ENCODE results near the gene C17orf113. TPM values are rescaled to one million over a fixed set of nuclear protein-coding genes. Genes with fewer than 3 reads are reported as not detected.

The C17orf113 gene
- total and polyA plus RNA-seq, 2 of the 13 experiments (the other 11 are each of a cell fraction or from before 2014, with no cell fraction given) = 0.87 to 1.1 TPM

DNA sequence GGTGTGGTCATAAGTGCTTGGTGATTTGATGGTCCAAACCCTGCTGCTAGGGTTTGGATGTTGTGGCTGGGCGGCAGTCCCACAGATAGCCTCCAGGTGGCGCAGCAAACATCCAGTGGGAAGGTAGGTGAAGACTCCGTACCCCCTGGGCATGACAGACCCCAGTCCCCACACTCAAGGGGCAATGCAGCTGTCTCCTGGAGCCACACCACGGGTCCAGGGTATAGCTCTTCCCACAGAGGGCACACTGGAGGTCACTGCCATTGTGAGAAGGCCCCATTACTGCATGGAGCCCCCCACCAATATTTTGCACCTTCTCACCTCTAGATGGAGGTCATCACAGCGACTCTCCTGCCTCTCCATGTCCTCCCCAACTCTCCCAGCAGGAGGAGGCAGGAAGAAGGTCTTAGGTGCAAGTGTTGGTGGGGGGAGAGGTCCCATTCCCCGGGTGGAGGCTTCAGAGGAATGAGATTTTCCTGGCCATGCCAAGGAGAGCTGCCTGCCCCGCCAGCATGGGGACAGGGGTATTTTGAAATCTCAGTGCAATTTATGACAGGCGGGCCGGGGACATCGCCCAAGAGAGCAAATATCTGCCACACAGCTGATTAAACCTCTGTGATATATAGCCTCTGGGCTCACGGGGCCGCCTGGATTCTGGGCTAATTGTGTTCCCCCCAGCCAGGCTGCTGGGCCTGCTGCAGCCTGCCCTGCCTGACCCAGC, 17.1 kb upstream of the C17orf113 start (continued):
- TF ChIP-seq, protein P1, sequence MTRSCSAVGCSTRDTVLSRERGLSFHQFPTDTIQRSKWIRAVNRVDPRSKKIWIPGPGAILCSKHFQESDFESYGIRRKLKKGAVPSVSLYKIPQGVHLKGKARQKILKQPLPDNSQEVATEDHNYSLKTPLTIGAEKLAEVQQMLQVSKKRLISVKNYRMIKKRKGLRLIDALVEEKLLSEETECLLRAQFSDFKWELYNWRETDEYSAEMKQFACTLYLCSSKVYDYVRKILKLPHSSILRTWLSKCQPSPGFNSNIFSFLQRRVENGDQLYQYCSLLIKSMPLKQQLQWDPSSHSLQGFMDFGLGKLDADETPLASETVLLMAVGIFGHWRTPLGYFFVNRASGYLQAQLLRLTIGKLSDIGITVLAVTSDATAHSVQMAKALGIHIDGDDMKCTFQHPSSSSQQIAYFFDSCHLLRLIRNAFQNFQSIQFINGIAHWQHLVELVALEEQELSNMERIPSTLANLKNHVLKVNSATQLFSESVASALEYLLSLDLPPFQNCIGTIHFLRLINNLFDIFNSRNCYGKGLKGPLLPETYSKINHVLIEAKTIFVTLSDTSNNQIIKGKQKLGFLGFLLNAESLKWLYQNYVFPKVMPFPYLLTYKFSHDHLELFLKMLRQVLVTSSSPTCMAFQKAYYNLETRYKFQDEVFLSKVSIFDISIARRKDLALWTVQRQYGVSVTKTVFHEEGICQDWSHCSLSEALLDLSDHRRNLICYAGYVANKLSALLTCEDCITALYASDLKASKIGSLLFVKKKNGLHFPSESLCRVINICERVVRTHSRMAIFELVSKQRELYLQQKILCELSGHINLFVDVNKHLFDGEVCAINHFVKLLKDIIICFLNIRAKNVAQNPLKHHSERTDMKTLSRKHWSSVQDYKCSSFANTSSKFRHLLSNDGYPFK (CRISPR knock-in tag; IDR thresholded peaks at IDR 0.05; ENCODE audit: borderline replicate concordance) = peak; percentile 62; the same call in 1 of the 2 replicates
- TF ChIP-seq ZNF460 (CRISPR knock-in tag; IDR thresholded peaks at IDR 0.05; ENCODE audit: borderline replicate concordance) (no peak), SMARCE1 (IDR thresholded peaks at IDR 0.05; ENCODE audit: borderline replicate concordance) (no peak), ZNF607 (CRISPR knock-in tag; IDR thresholded peaks at IDR 0.05; ENCODE audit: borderline replicate concordance) (no peak), CCAR2 (optimal IDR thresholded peaks at IDR 0.05; ENCODE audit: low read depth, low read length) (no peak), AGO1 (IDR thresholded peaks at IDR 0.05; ENCODE audit: low read depth, low read length, poor library complexity, severe bottlenecking) (no peak), ZNF367 (CRISPR knock-in tag; IDR thresholded peaks at IDR 0.05; ENCODE audit: borderline replicate concordance) (no peak), ZNF816 (CRISPR knock-in tag; IDR thresholded peaks at IDR 0.05; ENCODE audit: borderline replicate concordance) (no peak), MTA3 (CRISPR knock-in tag; IDR thresholded peaks at IDR 0.05) (no peak), ZNF776 (CRISPR knock-in tag; IDR thresholded peaks at IDR 0.05) (no peak), ZNF737 (CRISPR knock-in tag; IDR thresholded peaks at IDR 0.05; ENCODE audit: borderline replicate concordance) (no peak), YY1 (IDR thresholded peaks at IDR 0.05; ENCODE audit: insufficient read depth, insufficient replicate concordance, low read depth, low read length) (peak; percentile 47), KLF15 (CRISPR knock-in tag; IDR thresholded peaks at IDR 0.05; ENCODE audit: borderline replicate concordance) (no peak)
- TF ChIP-seq, protein P2, sequence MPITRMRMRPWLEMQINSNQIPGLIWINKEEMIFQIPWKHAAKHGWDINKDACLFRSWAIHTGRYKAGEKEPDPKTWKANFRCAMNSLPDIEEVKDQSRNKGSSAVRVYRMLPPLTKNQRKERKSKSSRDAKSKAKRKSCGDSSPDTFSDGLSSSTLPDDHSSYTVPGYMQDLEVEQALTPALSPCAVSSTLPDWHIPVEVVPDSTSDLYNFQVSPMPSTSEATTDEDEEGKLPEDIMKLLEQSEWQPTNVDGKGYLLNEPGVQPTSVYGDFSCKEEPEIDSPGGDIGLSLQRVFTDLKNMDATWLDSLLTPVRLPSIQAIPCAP (CRISPR knock-in tag; IDR thresholded peaks at IDR 0.05; ENCODE audit: low read depth) = no peak
- TF ChIP-seq, protein P3, sequence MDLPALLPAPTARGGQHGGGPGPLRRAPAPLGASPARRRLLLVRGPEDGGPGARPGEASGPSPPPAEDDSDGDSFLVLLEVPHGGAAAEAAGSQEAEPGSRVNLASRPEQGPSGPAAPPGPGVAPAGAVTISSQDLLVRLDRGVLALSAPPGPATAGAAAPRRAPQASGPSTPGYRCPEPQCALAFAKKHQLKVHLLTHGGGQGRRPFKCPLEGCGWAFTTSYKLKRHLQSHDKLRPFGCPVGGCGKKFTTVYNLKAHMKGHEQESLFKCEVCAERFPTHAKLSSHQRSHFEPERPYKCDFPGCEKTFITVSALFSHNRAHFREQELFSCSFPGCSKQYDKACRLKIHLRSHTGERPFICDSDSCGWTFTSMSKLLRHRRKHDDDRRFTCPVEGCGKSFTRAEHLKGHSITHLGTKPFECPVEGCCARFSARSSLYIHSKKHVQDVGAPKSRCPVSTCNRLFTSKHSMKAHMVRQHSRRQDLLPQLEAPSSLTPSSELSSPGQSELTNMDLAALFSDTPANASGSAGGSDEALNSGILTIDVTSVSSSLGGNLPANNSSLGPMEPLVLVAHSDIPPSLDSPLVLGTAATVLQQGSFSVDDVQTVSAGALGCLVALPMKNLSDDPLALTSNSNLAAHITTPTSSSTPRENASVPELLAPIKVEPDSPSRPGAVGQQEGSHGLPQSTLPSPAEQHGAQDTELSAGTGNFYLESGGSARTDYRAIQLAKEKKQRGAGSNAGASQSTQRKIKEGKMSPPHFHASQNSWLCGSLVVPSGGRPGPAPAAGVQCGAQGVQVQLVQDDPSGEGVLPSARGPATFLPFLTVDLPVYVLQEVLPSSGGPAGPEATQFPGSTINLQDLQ (CRISPR knock-in tag; IDR thresholded peaks at IDR 0.05) = no peak
- TF ChIP-seq, protein P4, sequence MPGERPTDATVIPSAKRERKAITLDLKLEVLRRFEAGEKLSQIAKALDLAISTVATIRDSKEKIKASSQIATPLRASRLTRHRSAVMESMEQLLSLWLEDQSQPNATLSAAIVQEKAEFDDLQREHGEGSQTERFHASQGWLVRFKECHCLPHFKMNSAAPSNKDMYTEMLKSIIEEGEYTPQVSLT (CRISPR knock-in tag; IDR thresholded peaks at IDR 0.05; ENCODE audit: borderline replicate concordance, low read depth) = no peak
- TF ChIP-seq, protein P5, sequence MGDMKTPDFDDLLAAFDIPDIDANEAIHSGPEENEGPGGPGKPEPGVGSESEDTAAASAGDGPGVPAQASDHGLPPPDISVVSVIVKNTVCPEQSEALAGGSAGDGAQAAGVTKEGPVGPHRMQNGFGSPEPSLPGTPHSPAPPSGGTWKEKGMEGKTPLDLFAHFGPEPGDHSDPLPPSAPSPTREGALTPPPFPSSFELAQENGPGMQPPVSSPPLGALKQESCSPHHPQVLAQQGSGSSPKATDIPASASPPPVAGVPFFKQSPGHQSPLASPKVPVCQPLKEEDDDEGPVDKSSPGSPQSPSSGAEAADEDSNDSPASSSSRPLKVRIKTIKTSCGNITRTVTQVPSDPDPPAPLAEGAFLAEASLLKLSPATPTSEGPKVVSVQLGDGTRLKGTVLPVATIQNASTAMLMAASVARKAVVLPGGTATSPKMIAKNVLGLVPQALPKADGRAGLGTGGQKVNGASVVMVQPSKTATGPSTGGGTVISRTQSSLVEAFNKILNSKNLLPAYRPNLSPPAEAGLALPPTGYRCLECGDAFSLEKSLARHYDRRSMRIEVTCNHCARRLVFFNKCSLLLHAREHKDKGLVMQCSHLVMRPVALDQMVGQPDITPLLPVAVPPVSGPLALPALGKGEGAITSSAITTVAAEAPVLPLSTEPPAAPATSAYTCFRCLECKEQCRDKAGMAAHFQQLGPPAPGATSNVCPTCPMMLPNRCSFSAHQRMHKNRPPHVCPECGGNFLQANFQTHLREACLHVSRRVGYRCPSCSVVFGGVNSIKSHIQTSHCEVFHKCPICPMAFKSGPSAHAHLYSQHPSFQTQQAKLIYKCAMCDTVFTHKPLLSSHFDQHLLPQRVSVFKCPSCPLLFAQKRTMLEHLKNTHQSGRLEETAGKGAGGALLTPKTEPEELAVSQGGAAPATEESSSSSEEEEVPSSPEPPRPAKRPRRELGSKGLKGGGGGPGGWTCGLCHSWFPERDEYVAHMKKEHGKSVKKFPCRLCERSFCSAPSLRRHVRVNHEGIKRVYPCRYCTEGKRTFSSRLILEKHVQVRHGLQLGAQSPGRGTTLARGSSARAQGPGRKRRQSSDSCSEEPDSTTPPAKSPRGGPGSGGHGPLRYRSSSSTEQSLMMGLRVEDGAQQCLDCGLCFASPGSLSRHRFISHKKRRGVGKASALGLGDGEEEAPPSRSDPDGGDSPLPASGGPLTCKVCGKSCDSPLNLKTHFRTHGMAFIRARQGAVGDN (CRISPR knock-in tag; IDR thresholded peaks at IDR 0.05) = peak; percentile 63

Measured in HepG2 (cell line).